GM12875 (cell line): ENCODE results near the gene PDE11A.

Experiments used
- H3K4me3 ChIP-seq: one replicate; pipeline ENCODE4 v1.5.1; 2011; ENCODE audit warnings: low read depth, low read length, control low read depth
- CTCF ChIP-seq: IDR thresholded peaks from 2 replicates; pipeline ENCODE4 v1.5.1; 2011; ENCODE audit warnings: low read depth, mild to moderate bottlenecking, control low read depth, inconsistent platforms, low read length, moderate library complexity, borderline replicate concordance; ENCODE audit not compliant: insufficient read depth

Gene PDE11A

GRCh38 chr2:177622521-177622920 lies 450.1 kb downstream of the PDE11A start:
- no peak for TF ChIP-seq CTCF

GRCh38 chr2:177619986-177620385 lies 452.6 kb downstream of the PDE11A start:
- no peak for TF ChIP-seq CTCF
- H3K4me3 ChIP-seq = no peak overlapping the region

More at GRCh38 chr2:177622521-177622920, 450.1 kb downstream of the PDE11A start:
- no peak overlapping the region for H3K4me3 ChIP-seq

- no peak for TF ChIP-seq CTCF
- H3K4me3 ChIP-seq = no peak overlapping the region
These were observed 453.1 kb downstream of the PDE11A start for GRCh38 chr2:177619461-177619860.

GRCh38 chr2:177618255-177619253 lies 454.0 kb downstream of the PDE11A start:
- TF ChIP-seq CTCF = no peak
- peak overlapping the region; percentile 61 for H3K4me3 ChIP-seq

GRCh38 chr2:177617849-177618248 lies 454.7 kb downstream of the PDE11A start:
- H3K4me3 ChIP-seq = peak overlapping the region; percentile 61
- no peak for TF ChIP-seq CTCF

GRCh38 chr2:177616731-177617130 lies 455.8 kb downstream of the PDE11A start:
- no peak for TF ChIP-seq CTCF
- H3K4me3 ChIP-seq = no peak overlapping the region

- no peak overlapping the region for H3K4me3 ChIP-seq
- no peak for TF ChIP-seq CTCF
These were observed 456.5 kb downstream of the PDE11A start for GRCh38 chr2:177616066-177616465.
